ENCODE data around the gene GPC6.

DNA sequence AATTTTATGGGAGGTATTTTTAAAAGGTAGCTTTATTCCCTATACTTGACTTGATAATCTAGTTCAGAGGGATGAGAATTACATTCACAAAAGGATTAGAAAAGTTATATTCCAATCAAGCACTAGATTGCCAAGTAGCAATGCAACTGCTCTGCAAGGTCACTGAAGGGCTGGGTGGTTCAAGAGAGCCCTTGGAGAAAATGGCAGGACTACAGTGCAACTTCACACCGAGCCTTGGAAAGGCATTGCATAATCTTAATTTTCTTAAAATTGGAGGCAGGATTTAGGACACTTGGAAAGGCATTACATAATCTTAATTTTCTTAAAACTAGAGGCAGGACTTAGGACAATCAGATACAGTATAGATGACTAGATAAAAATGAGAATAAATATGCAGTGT, 936.9 kb downstream of the GPC6 start:
- no peak for TF ChIP-seq GATA2 (IDR thresholded peaks at IDR 0.05; ENCODE audit: low read depth, low read length)
- TF ChIP-seq GATA3 (IDR thresholded peaks at IDR 0.05; ENCODE audit: low read depth, low read length): no peak

Measured in SH-SY5Y (cell line).